Measurements from ENCODE around the gene APBB2. TPM values are rescaled to one million over a fixed set of nuclear protein-coding genes. Genes with fewer than 3 reads are reported as not detected.

Gene APBB2
- total and polyA plus RNA-seq, 7 experiments from 2014 or later: 0.42 to 1.5 (median 0.59) TPM; not detected in 2

GRCh38 chr4:40915318-40916217, 298.8 kb downstream of the APBB2 start:
- Histone ChIP-seq H3K27me3 (ENCODE audit: control insufficient read depth in 2 of 2, insufficient read depth in 2 of 2, low read length in 2 of 2) (no peaks in the 10 kb centered on the region), H3K4me3 (ENCODE audit: low read length) (no peak overlapping the region), H3K36me3 (ENCODE audit: control insufficient read depth in 2 of 3, insufficient read depth in 3 of 3, low read length in 3 of 3) (no peaks in the 10 kb centered on the region), H3K27ac (ENCODE audit: low read depth, low read length) (no peak overlapping the region), H3K9me3 (ENCODE audit: control insufficient read depth in 2 of 3, low read length in 3 of 3) (no peaks in the 10 kb centered on the region), H3K4me1 (ENCODE audit: control insufficient read depth in 2 of 2, insufficient read depth in 2 of 2, low read length in 2 of 2) (no peaks in the 10 kb centered on the region)
- ATAC-seq: no peak
- Mint-ChIP-seq H3K27ac (no peak overlapping the region), H3K36me3 (no peaks in the 10 kb centered on the region), H3K9me3 (peaks cover 0 to 1% (median 0%) of the 10 kb centered on the region in 11 donors), H3K27me3 (no peaks in the 10 kb centered on the region), H3K4me3 (no peak overlapping the region), H3K4me1 (peaks cover 0 to 18% (median 0%) of the 10 kb centered on the region in 7 donors)
- intact Hi-C loops (cut with micrococcal nuclease): no loop called here
- ChIA-PET CTCF (no interaction called here), POLR2A (no interaction called here)
- no peak for DNase-seq

GRCh38 chr4:40912460-40913184, 301.7 kb downstream of the APBB2 start:
- no peaks in the 10 kb centered on the region for H3K27me3 Mint-ChIP-seq
- Histone ChIP-seq H3K9me3 (ENCODE audit: control insufficient read depth in 2 of 3, low read length in 3 of 3) (no peaks in the 10 kb centered on the region), H3K27me3 (ENCODE audit: control insufficient read depth in 2 of 2, insufficient read depth in 2 of 2, low read length in 2 of 2) (no peaks in the 10 kb centered on the region), H3K4me1 (ENCODE audit: control insufficient read depth in 2 of 2, insufficient read depth in 2 of 2, low read length in 2 of 2) (no peaks in the 10 kb centered on the region), H3K27ac (ENCODE audit: low read depth, low read length) (no peak overlapping the region), H3K36me3 (ENCODE audit: control insufficient read depth in 2 of 3, insufficient read depth in 3 of 3, low read length in 3 of 3) (no peaks in the 10 kb centered on the region), H3K4me3 (ENCODE audit: low read length) (no peak overlapping the region)
- ChIA-PET POLR2A (interaction anchor here (0.8 kb wide), 1 partner anchor 11 kb away, joined by 4 read pairs; no protein-coding TSS in a partner anchor), CTCF (no interaction called here)
- no peak overlapping the region for H3K27ac Mint-ChIP-seq
- no peaks in the 10 kb centered on the region for H3K36me3 Mint-ChIP-seq
- ATAC-seq (no peak), DNase-seq (no peak)
- H3K4me1 Mint-ChIP-seq: peaks cover 6 to 32% (median 13%) of the 10 kb centered on the region in 7 donors
- peaks cover 0 to 1% (median 0%) of the 10 kb centered on the region in 11 donors for H3K9me3 Mint-ChIP-seq
- intact Hi-C loops (cut with micrococcal nuclease): no loop called here
- H3K4me3 Mint-ChIP-seq: no peak overlapping the region

GRCh38 chr4:40910706-40911105, 303.6 kb downstream of the APBB2 start:
- H3K4me1 Mint-ChIP-seq: peaks cover 6 to 25% (median 13%) of the 10 kb centered on the region in 7 donors
- ATAC-seq (no peak), DNase-seq (no peak)
- Histone ChIP-seq H3K36me3 (ENCODE audit: control insufficient read depth in 2 of 3, insufficient read depth in 3 of 3, low read length in 3 of 3) (no peaks in the 10 kb centered on the region), H3K27me3 (ENCODE audit: control insufficient read depth in 2 of 2, insufficient read depth in 2 of 2, low read length in 2 of 2) (no peaks in the 10 kb centered on the region), H3K27ac (ENCODE audit: low read depth, low read length) (no peak overlapping the region), H3K4me3 (ENCODE audit: low read length) (no peak overlapping the region), H3K4me1 (ENCODE audit: control insufficient read depth in 2 of 2, insufficient read depth in 2 of 2, low read length in 2 of 2) (no peaks in the 10 kb centered on the region), H3K9me3 (ENCODE audit: control insufficient read depth in 2 of 3, low read length in 3 of 3) (no peaks in the 10 kb centered on the region)
- no peaks in the 10 kb centered on the region for H3K27me3 Mint-ChIP-seq
- intact Hi-C loops (cut with micrococcal nuclease): no loop called here
- ChIA-PET POLR2A (interaction anchor here (0.6 kb wide), 1 partner anchor 1771 kb away, joined by 3 read pairs; no protein-coding TSS in a partner anchor), CTCF (no interaction called here)
- H3K27ac Mint-ChIP-seq: no peak overlapping the region
- H3K9me3 Mint-ChIP-seq: peaks cover 0 to 1% (median 0%) of the 10 kb centered on the region in 11 donors
- no peaks in the 10 kb centered on the region for H3K36me3 Mint-ChIP-seq
- no peak overlapping the region for H3K4me3 Mint-ChIP-seq

GRCh38 chr4:40909363-40909876, 304.9 kb downstream of the APBB2 start:
- no peak overlapping the region for H3K27ac ChIP-seq (ENCODE audit: low read depth, low read length)
- no peak overlapping the region for H3K4me3 Mint-ChIP-seq
- peak overlapping the region in 3 of 9 donors; percentile 16 to 66 (median 30) for H3K27ac Mint-ChIP-seq
- H3K36me3 ChIP-seq (ENCODE audit: control insufficient read depth in 2 of 3, insufficient read depth in 3 of 3, low read length in 3 of 3): no peaks in the 10 kb centered on the region
- H3K9me3 ChIP-seq (ENCODE audit: control insufficient read depth in 2 of 3, low read length in 3 of 3): no peaks in the 10 kb centered on the region
- H3K27me3 Mint-ChIP-seq: no peaks in the 10 kb centered on the region
- H3K4me1 Mint-ChIP-seq: peaks cover 6 to 16% (median 13%) of the 10 kb centered on the region in 7 donors
- intact Hi-C loops (cut with micrococcal nuclease): no loop called here
- ChIA-PET CTCF (no interaction called here), POLR2A (no interaction called here)
- H3K36me3 Mint-ChIP-seq: no peaks in the 10 kb centered on the region
- DNase-seq: peak in 1 of 9 donors; percentile 43
- ATAC-seq: no peak
- peaks cover 0 to 1% (median 0%) of the 10 kb centered on the region in 11 donors for H3K9me3 Mint-ChIP-seq
- H3K4me1 ChIP-seq (ENCODE audit: control insufficient read depth in 2 of 2, insufficient read depth in 2 of 2, low read length in 2 of 2): no peaks in the 10 kb centered on the region
- no peaks in the 10 kb centered on the region for H3K27me3 ChIP-seq (ENCODE audit: control insufficient read depth in 2 of 2, insufficient read depth in 2 of 2, low read length in 2 of 2)
- H3K4me3 ChIP-seq (ENCODE audit: low read length): no peak overlapping the region

- no peaks in the 10 kb centered on the region for H3K4me1 ChIP-seq (ENCODE audit: control insufficient read depth in 2 of 2, insufficient read depth in 2 of 2, low read length in 2 of 2)
- CTCF ChIA-PET: interaction anchor here (0.7 to 1.1 kb wide), 2 partner anchors 1246 to 1636 kb away, joined by 3 to 4 read pairs; no protein-coding TSS in a partner anchor
- H3K4me1 Mint-ChIP-seq: peaks cover 6 to 16% (median 13%) of the 10 kb centered on the region in 7 donors
- H3K9me3 ChIP-seq (ENCODE audit: control insufficient read depth in 2 of 3, low read length in 3 of 3): no peaks in the 10 kb centered on the region
- H3K4me3 Mint-ChIP-seq: no peak overlapping the region
- no peak overlapping the region for H3K4me3 ChIP-seq (ENCODE audit: low read length)
- DNase-seq (peak; percentile 18 to 73 (median 35)), ATAC-seq (peak; percentile 85)
- no peaks in the 10 kb centered on the region for H3K27me3 Mint-ChIP-seq
- no peaks in the 10 kb centered on the region for H3K36me3 Mint-ChIP-seq
- no peaks in the 10 kb centered on the region for H3K27me3 ChIP-seq (ENCODE audit: control insufficient read depth in 2 of 2, insufficient read depth in 2 of 2, low read length in 2 of 2)
- no peak overlapping the region for H3K27ac ChIP-seq (ENCODE audit: low read depth, low read length)
- intact Hi-C loops (cut with micrococcal nuclease): loop anchor here in 1 of 2 donors (1.0 kb wide), 1 partner anchor 18 kb away; no protein-coding TSS in a partner anchor
- peak overlapping the region in 2 of 9 donors; percentile 16 to 30 for H3K27ac Mint-ChIP-seq
- H3K9me3 Mint-ChIP-seq: no peaks in the 10 kb centered on the region
- POLR2A ChIA-PET: no interaction called here
- no peaks in the 10 kb centered on the region for H3K36me3 ChIP-seq (ENCODE audit: control insufficient read depth in 2 of 3, insufficient read depth in 3 of 3, low read length in 3 of 3)
Measured at GRCh38 chr4:40908702-40909362, 305.5 kb downstream of the APBB2 start.

- intact Hi-C loops (cut with micrococcal nuclease): loop anchor here in 1 of 2 donors (1.0 kb wide), 1 partner anchor 19 kb away; no protein-coding TSS in a partner anchor
- Histone ChIP-seq H3K9me3 (ENCODE audit: control insufficient read depth in 2 of 3, low read length in 3 of 3) (no peaks in the 10 kb centered on the region), H3K4me1 (ENCODE audit: control insufficient read depth in 2 of 2, insufficient read depth in 2 of 2, low read length in 2 of 2) (no peaks in the 10 kb centered on the region), H3K27me3 (ENCODE audit: control insufficient read depth in 2 of 2, insufficient read depth in 2 of 2, low read length in 2 of 2) (no peaks in the 10 kb centered on the region), H3K36me3 (ENCODE audit: control insufficient read depth in 2 of 3, insufficient read depth in 3 of 3, low read length in 3 of 3) (no peaks in the 10 kb centered on the region), H3K4me3 (ENCODE audit: low read length) (no peak overlapping the region), H3K27ac (ENCODE audit: low read depth, low read length) (no peak overlapping the region)
- Mint-ChIP-seq H3K27me3 (no peaks in the 10 kb centered on the region), H3K4me1 (peaks cover 6 to 16% (median 13%) of the 10 kb centered on the region in 7 donors), H3K27ac (peak overlapping the region in 1 of 9 donors; percentile 42), H3K36me3 (no peaks in the 10 kb centered on the region), H3K4me3 (no peak overlapping the region), H3K9me3 (no peaks in the 10 kb centered on the region)
- POLR2A ChIA-PET: no interaction called here
- DNase-seq (no peak), ATAC-seq (no peak)
- CTCF ChIA-PET: interaction anchor here (0.7 to 1.1 kb wide), 2 partner anchors 1247 to 1636 kb away, joined by 3 to 4 read pairs; no protein-coding TSS in a partner anchor
Measured at GRCh38 chr4:40908297-40908696, 306.0 kb downstream of the APBB2 start.

All from naive thymus-derived CD4-positive, alpha-beta T cell (primary cell).